Stimulated activated CD4-positive, alpha-beta T cell treated with anti-CD3 and anti-CD28 coated beads, TNF-alpha, amount 100 ng/mL, for 24 hours (primary cell): Measurements from ENCODE around the gene SFSWAP.
A peak's percentile ranks its signal among the peaks of the same experiment; 100 is the strongest.

ENCODE experiments used
- DNase-seq, 3 experiments: peaks; one replicate each; pipeline ENCODE4 v3.0.0-alpha.2; 2020; ENCODE audit warnings: low read depth in 3 of 3

Gene SFSWAP

GRCh38 chr12:131810726-131811125, 99.8 kb downstream of the SFSWAP start:
- no peak for DNase-seq

GRCh38 chr12:131815131-131815530, 104.2 kb downstream of the SFSWAP start:
- DNase-seq = no peak

- no peak for DNase-seq
These were observed 105.6 kb downstream of the SFSWAP start for GRCh38 chr12:131816495-131816894.

- DNase-seq = no peak
These were observed 106.4 kb downstream of the SFSWAP start for GRCh38 chr12:131817241-131817640.

GRCh38 chr12:131818821-131819585, 108.1 kb downstream of the SFSWAP start:
- DNase-seq = no peak

- no peak for DNase-seq
These were observed 113.6 kb downstream of the SFSWAP start for GRCh38 chr12:131824450-131824849.

GRCh38 chr12:131825146-131825892, 114.4 kb downstream of the SFSWAP start:
- no peak for DNase-seq

GRCh38 chr12:131826097-131826928, 115.4 kb downstream of the SFSWAP start:
- DNase-seq = no peak

- DNase-seq = peak in 1 of 3 experiments; percentile 25
These were observed 117.2 kb downstream of the SFSWAP start, which contains the start of gene MMP17 for GRCh38 chr12:131827961-131828534. TSS of gene MMP17 (plus strand) at chr12:131828393. CDS start at chr12:131828495, 102 bp downstream.

GRCh38 chr12:131828671-131829355, 117.9 kb downstream of the SFSWAP start:
- no peak for DNase-seq

GRCh38 chr12:131829356-131829747, 118.5 kb downstream of the SFSWAP start:
- no peak for DNase-seq

- DNase-seq = no peak
These were observed 119.0 kb downstream of the SFSWAP start for GRCh38 chr12:131829791-131830334.

GRCh38 chr12:131830335-131830913, 119.5 kb downstream of the SFSWAP start:
- peak in 1 of 3 experiments; percentile 35 for DNase-seq

- DNase-seq = peak in 1 of 3 experiments; percentile 19
These were observed 120.2 kb downstream of the SFSWAP start for GRCh38 chr12:131830914-131831571.

- no peak for DNase-seq
These were observed 120.7 kb downstream of the SFSWAP start for GRCh38 chr12:131831635-131832041.

GRCh38 chr12:131832321-131833231, 121.7 kb downstream of the SFSWAP start:
- no peak for DNase-seq

GRCh38 chr12:131833288-131833895, 122.5 kb downstream of the SFSWAP start:
- DNase-seq = no peak

- no peak for DNase-seq
These were observed 123.2 kb downstream of the SFSWAP start for GRCh38 chr12:131833896-131834641.
